K562 (cell line): ENCODE measurements around the gene CFAP107.

ENCODE experiments used
- CBX3 ChIP-seq, 2 experiments: IDR thresholded peaks; 1 replicate in 1 of 2; 2 replicates in 1 of 2; pipeline ENCODE4 v1.6.1; 2012; ENCODE audit warnings: inconsistent platforms in 2 of 2, low read length in 2 of 2, borderline replicate concordance in 1 of 2, control low read depth in 1 of 2
- CHCHD3 ChIP-seq: fragments of 250-450 bp; sonication (Bioruptor Pico); IDR thresholded peaks from 2 replicates; pipeline ENCODE4 v2.1.2; 2022; ENCODE audit warnings: mild to moderate bottlenecking
- CREB3 ChIP-seq: fragments of 450-650 bp; conservative IDR thresholded peaks from 2 replicates; pipeline ENCODE4 v1.6.1; 2016; ENCODE audit warnings: missing genetic modification characterization, low read depth, mild to moderate bottlenecking, missing compliant biosample characterization, moderate library complexity
- CREB5 ChIP-seq: fragments of 250-450 bp; sonication (Bioruptor Pico); IDR thresholded peaks from 2 replicates; pipeline ENCODE4 v1.5.0; 2020; ENCODE audit warnings: mild to moderate bottlenecking
- CTCF ChIP-seq, 3 experiments: IDR thresholded peaks in 2 of 3; conservative IDR thresholded peaks in 1 of 3; 2 replicates each; pipeline ENCODE4 v1.5.1; 2011 to 2012; ENCODE audit warnings: low read length in 3 of 3, mild to moderate bottlenecking in 3 of 3, control low read depth in 2 of 3, improper control_type of control experiment in 1 of 3, inconsistent platforms in 1 of 3, low read depth in 1 of 3, mixed read lengths in 1 of 3, moderate library complexity in 1 of 3; ENCODE audit not compliant: insufficient read depth in 2 of 3
- E2F6 ChIP-seq, 2 experiments: IDR thresholded peaks; 2 replicates each; pipeline ENCODE4 v1.6.1; 2011; ENCODE audit warnings: borderline replicate concordance in 1 of 2, control low read depth in 1 of 2, low read depth in 1 of 2, low read length in 1 of 2, mild to moderate bottlenecking in 1 of 2, mixed read lengths in 1 of 2, moderate library complexity in 1 of 2; ENCODE audit not compliant: insufficient read depth in 1 of 2, insufficient read length in 1 of 2, poor library complexity in 1 of 2, severe bottlenecking in 1 of 2; ENCODE audit errors: extremely low read depth in 1 of 2
- EP300 ChIP-seq: IDR thresholded peaks from 2 replicates; pipeline ENCODE4 v1.6.1; 2012; ENCODE audit warnings: low read length, improper control_type of control experiment
- EZH2 ChIP-seq: IDR thresholded peaks from 2 replicates; pipeline ENCODE4 v1.6.1; 2012; ENCODE audit warnings: low read depth, mild to moderate bottlenecking, inconsistent platforms, low read length, borderline replicate concordance
- MEF2A ChIP-seq: IDR thresholded peaks from 2 replicates; pipeline ENCODE4 v1.6.1; 2011; ENCODE audit warnings: low read depth, mild to moderate bottlenecking, low read length, moderate library complexity; ENCODE audit not compliant: control insufficient read depth
- MNT ChIP-seq, 2 experiments: fragments of 450-650 bp; conservative IDR thresholded peaks; 2 replicates each; pipeline ENCODE4 v1.6.1; 2017; ENCODE audit warnings: mild to moderate bottlenecking in 2 of 2, moderate library complexity in 2 of 2
- RBM25 ChIP-seq: fragments of 200-400 bp; formaldehyde crosslinking; IDR thresholded peaks from 2 replicates; pipeline ENCODE4 v1.6.1; 2018; ENCODE audit warnings: low read length, low read depth, moderate library complexity; ENCODE audit not compliant: severe bottlenecking
- SMAD1 ChIP-seq: fragments of 150-350 bp; IDR thresholded peaks from 2 replicates; pipeline ENCODE4 v1.6.1; 2014; ENCODE audit warnings: low read length, low read depth; ENCODE audit not compliant: partially characterized antibody
- YY1 ChIP-seq, 3 experiments: IDR thresholded peaks; 2 replicates each; pipeline ENCODE4 v1.6.1; 2011; ENCODE audit warnings: low read length in 2 of 3, mild to moderate bottlenecking in 2 of 3, moderate library complexity in 2 of 3, borderline replicate concordance in 1 of 3, control low read depth in 1 of 3, low read depth in 1 of 3; ENCODE audit not compliant: insufficient read depth in 3 of 3, insufficient replicate concordance in 2 of 3, control insufficient read depth in 1 of 3, insufficient read length in 1 of 3; ENCODE audit errors: extremely low read depth in 1 of 3

- TF ChIP-seq EZH2 (no peak), SMAD1 (no peak), CBX3 (IDR thresholded peaks at IDR 0.05; ENCODE audit: borderline replicate concordance in 1 of 2, low read length in 2 of 2) (no peak), EP300 (no peak), MNT (conservative IDR thresholded peaks at IDR 0.05) (no peak), CTCF (IDR thresholded peaks at IDR 0.05 in 2 of 3, conservative IDR thresholded peaks at IDR 0.05 in 1 of 3; ENCODE audit: insufficient read depth in 2 of 3, low read depth in 1 of 3, low read length in 3 of 3) (no peak), CREB5 (CRISPR knock-in tag) (no peak), YY1 (IDR thresholded peaks at IDR 0.05; ENCODE audit: borderline replicate concordance in 1 of 3, control insufficient read depth in 1 of 3, extremely low read depth in 1 of 3, insufficient read depth in 3 of 3, insufficient read length in 1 of 3, insufficient replicate concordance in 2 of 3, low read depth in 1 of 3, low read length in 2 of 3) (no peak), RBM25 (no peak), MEF2A (no peak), CREB3 (tag) (no peak), E2F6 (IDR thresholded peaks at IDR 0.05; ENCODE audit: borderline replicate concordance in 1 of 2, extremely low read depth in 1 of 2, insufficient read depth in 1 of 2, insufficient read length in 1 of 2, low read depth in 1 of 2, low read length in 1 of 2, poor library complexity in 1 of 2, severe bottlenecking in 1 of 2) (no peak), CHCHD3 (CRISPR knock-in tag) (no peak)
Measured at GRCh38 chr1:12717301-12717838, 28.6 kb upstream of the CFAP107 start.
